ACC112 (cell line): ENCODE measurements around the gene FAM124A.
"Not testable (repeated sequence)": the region's sequence is repeated elsewhere in the genome, so short reads cannot be mapped to it uniquely, and the experiment has no call there.

Experiments used
- H2AFZ ChIP-seq: fragments of 200-600 bp; sonication (generic); one replicate; pipeline ENCODE4 v1.6.0; 2017; ENCODE audit warnings: antibody characterized with exemption, low read length; ENCODE audit not compliant: unreplicated experiment
- H3K27ac ChIP-seq: fragments of 200-600 bp; sonication (generic); 2 replicates; pipeline ENCODE4 v1.5.1; 2014; ENCODE audit warnings: low read depth, mild to moderate bottlenecking, antibody characterized with exemption, low read length, moderate library complexity
- H3K27me3 ChIP-seq: fragments of 200-600 bp; sonication (generic); 2 replicates; pipeline ENCODE4 v1.6.1; 2014; ENCODE audit warnings: mild to moderate bottlenecking, antibody characterized with exemption, low read length, moderate library complexity, mixed read lengths; ENCODE audit not compliant: insufficient read depth
- H3K36me3 ChIP-seq: fragments of 200-600 bp; sonication (generic); 2 replicates; pipeline ENCODE4 v1.6.1; 2016; ENCODE audit warnings: mild to moderate bottlenecking, antibody characterized with exemption, low read length, moderate library complexity, mixed read lengths; ENCODE audit not compliant: insufficient read depth
- H3K4me1 ChIP-seq: fragments of 200-600 bp; sonication (generic); one replicate; pipeline ENCODE4 v1.6.1; 2016; ENCODE audit warnings: low read length, mixed read lengths; ENCODE audit not compliant: insufficient read depth, unreplicated experiment, control insufficient read depth
- H3K4me3 ChIP-seq: fragments of 200-600 bp; sonication (generic); 2 replicates; pipeline ENCODE4 v1.5.1; 2014; ENCODE audit warnings: mild to moderate bottlenecking, low read depth, low read length
- H3K79me2 ChIP-seq: fragments of 200-600 bp; sonication (generic); one replicate; pipeline ENCODE4 v1.6.0; 2016; ENCODE audit warnings: low read length; ENCODE audit not compliant: control insufficient read depth, unreplicated experiment, insufficient read depth

Gene FAM124A

DNA sequence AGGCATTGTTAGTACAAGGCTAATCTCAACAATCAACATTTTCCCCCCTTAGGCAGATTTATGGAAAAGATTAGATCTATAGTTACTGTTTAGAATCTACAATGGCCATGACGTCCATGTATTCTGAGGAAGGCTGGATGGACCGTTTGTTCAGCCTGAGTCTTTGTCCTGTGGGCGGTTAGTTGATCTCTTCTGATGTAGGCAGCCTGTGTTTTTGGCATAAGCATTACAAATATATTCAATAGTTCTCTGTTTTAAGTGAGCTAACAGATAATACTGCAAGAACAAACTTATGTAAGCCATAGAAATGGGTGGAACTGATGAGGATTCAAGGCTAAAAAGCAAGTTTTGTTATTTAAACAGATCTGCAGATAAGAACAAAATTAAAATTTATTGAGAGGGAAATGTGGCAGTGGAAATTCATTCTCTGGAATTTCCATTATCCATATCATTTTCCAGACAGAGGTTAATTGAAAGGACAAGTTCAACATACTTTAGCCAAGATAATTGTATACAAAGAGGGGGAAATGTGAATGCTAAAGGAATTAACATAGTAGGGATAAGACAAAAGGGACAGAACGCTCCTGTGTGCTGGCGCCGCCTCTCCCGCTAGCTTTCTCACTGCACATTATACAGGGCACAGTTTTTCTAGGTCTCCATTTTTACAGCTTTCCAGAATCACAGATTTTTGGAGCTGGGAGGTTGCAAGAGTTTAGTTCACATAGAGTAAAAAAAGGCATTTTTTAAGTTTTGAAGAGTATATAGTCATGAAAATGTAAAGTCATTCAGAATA, 48.6 kb downstream of the FAM124A start:
- no peaks in the 10 kb centered on the region for H3K36me3 ChIP-seq
- H3K4me1 ChIP-seq = peaks cover 26% of the 10 kb centered on the region

DNA sequence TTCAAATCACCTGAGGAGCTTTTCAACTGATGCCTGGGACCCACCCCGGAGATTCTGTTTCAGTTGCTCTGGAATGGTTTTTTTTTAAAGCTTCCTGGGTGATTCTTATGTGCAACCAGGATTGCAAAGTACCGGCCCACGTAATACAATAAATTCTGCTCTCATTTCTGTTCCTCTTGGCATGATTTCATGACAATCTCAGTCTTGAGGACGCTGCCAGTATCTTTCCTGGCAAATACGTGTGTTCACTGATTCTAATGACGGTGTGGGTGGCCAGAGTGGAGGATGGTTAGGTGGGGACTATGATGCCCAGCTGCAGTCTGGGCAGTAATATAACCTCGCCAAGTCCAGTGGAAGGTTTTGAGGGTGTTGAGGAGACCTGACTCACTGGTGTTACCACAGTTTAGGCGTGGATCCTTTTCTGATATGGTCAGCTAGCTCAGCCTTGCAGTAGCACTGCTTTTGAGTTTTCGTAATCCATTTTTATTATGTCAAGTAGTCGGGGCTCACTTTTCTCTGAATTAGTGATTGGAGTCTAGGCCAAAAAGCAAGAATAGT, 49.4 kb downstream of the FAM124A start:
- H3K79me2 ChIP-seq = no peaks in the 10 kb centered on the region
- H3K36me3 ChIP-seq = no peaks in the 10 kb centered on the region
- H2AFZ ChIP-seq = no peak overlapping the region
- H3K27me3 ChIP-seq = no peaks in the 10 kb centered on the region
- no peak overlapping the region for H3K4me3 ChIP-seq
- no peak overlapping the region; the same call in 1 of the 2 replicates for H3K27ac ChIP-seq
- peaks cover 33% of the 10 kb centered on the region for H3K4me1 ChIP-seq

More for the DNA sequence above, 48.6 kb downstream of the FAM124A start:
- no peak overlapping the region for H3K4me3 ChIP-seq
- H3K79me2 ChIP-seq = no peaks in the 10 kb centered on the region
- no peaks in the 10 kb centered on the region for H3K27me3 ChIP-seq
- no peak overlapping the region; the same call in 1 of the 2 replicates for H3K27ac ChIP-seq
- no peak overlapping the region for H2AFZ ChIP-seq

DNA sequence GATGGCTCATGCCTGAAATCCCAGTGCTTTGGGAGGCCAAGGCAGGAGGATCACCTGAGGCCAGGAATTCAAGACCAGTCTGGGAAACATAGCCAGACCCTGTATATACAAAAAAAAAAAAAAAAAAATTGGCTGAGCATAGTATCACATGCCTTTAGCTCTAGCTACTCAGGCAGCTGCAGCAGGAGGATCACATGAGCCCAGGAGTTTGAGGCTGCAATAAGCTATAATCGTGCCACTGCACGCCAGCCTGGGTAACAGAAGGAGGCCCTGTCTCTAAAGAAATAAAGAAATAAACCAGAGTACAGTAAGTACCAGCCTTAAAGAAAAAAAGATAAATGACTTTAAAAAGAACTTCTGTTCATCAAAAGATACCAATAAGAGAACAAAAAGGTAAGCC, 52.9 kb downstream of the FAM124A start:
- H2AFZ ChIP-seq = no peak overlapping the region

DNA sequence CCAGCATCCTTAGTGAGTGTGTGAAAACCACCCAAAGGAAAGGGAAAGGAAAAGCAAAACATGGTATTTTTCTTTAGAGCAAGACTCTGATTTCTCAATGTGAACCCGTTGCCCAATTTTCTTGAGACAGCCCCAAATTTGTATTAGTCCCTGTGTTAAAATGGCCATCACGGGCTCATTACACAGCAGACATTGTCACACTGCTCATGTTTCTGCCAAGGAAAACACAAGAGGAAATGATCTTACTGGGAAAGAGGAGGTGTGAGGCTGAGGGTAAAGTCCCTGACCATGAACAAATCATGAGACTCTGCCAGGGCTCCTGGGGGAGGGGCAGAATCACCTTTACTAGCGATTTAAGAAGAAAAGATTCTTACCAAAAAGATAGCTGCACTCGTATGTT, 54.4 kb downstream of the FAM124A start:
- Histone ChIP-seq H3K36me3 (no peaks in the 10 kb centered on the region), H3K4me1 (peaks cover 10% of the 10 kb centered on the region), H2AFZ (no peak overlapping the region), H3K4me3 (no peak overlapping the region), H3K27me3 (no peaks in the 10 kb centered on the region), H3K79me2 (no peaks in the 10 kb centered on the region), H3K27ac (no peak overlapping the region)

More for the DNA sequence above, 52.9 kb downstream of the FAM124A start:
- Histone ChIP-seq H3K36me3 (no peaks in the 10 kb centered on the region), H3K4me1 (peaks cover 15% of the 10 kb centered on the region), H3K79me2 (no peaks in the 10 kb centered on the region), H3K27ac (no peak overlapping the region), H3K4me3 (no peak overlapping the region), H3K27me3 (no peaks in the 10 kb centered on the region)

DNA sequence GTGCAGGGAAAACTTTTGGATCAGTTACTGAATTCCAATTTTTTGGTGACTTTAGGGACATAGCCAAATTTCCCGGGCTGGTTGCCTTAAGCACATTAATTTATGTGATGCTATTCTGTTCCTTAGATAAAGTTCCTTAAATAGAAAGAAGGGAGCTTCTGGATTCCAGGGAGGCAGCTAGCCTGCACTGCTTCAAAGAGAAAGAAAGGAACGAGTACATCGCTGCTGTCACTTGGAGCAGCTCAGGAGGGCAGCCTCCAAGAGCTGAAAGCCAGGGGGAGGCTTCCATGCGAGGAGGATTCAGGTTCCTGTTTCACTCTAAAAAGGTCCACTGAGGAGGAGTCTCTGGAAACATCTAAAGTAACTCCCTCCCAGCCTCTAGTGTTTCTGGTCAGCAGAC, 55.7 kb downstream of the FAM124A start:
- Histone ChIP-seq H3K27me3 (no peaks in the 10 kb centered on the region), H3K36me3 (no peaks in the 10 kb centered on the region)

DNA sequence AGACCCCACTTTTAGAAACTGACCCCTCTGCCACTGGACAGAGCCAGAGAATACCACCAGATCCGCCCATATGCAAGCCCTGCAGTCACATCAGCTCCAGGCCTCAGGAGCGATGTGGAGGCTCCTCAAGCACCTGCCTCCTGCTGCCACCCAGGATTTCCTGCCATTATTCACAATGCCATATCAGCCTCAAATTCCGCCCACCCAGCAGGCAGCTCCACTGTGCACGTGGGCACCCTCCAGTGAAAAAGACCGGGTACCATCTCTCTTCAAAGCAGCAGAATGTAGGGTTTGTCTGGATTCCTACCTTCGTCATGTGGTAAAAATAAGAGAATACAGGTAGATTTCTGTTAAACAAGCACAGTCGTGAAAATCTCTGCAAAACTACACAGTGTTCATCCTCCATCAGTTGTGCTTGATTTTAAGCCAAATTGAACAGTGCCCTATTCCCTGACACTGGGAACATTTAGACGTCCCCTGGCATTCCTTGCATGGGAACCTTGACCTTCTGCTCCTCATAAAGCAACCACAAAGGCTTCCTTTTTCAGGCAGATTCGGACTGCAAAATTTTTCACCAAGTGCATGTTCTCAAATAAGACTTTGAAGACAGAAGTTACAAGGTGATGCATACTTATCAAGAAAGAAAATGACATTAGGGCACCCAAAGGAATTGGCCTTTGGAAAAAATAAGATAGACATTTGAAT, 56.4 kb downstream of the FAM124A start:
- Histone ChIP-seq H3K4me3 (no peak overlapping the region), H3K79me2 (no peaks in the 10 kb centered on the region), H3K27ac (no peak overlapping the region), H3K36me3 (no peaks in the 10 kb centered on the region), H3K27me3 (no peaks in the 10 kb centered on the region), H3K4me1 (peaks cover 10% of the 10 kb centered on the region), H2AFZ (no peak overlapping the region)

More for the DNA sequence above, 55.7 kb downstream of the FAM124A start:
- Histone ChIP-seq H3K4me3 (no peak overlapping the region), H3K4me1 (peaks cover 10% of the 10 kb centered on the region), H3K79me2 (no peaks in the 10 kb centered on the region), H2AFZ (no peak overlapping the region), H3K27ac (no peak overlapping the region)

DNA sequence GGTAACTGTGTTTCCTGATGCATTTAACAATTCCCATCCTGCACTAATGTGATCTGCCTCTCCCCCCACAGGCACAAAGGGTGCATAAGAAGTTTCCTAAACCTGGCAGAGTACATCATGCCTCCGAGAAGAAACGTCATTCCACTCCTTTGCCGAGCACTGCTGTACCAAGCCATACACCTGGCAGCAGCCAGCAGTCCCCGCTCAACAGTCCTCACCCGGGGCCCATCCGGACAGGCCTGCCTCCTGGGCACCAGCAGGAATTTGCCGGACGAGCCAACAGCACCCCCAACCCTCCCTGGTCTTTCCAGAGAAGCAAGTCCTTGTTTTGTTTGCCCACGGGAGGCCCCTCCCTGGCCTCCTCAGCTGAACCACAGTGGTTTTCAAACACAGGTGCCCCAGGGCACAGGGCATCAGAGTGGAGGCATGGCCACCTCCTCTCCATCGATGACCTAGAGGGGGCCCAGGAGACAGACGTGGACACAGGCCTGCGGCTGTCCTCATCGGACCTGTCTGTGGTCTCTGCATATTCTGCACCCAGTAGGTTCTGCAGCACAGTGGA, 58.3 kb downstream of the FAM124A start:
- Histone ChIP-seq H3K4me3 (no peak overlapping the region), H3K27ac (no peak overlapping the region), H2AFZ (no peak overlapping the region), H3K36me3 (no peaks in the 10 kb centered on the region), H3K27me3 (no peaks in the 10 kb centered on the region), H3K79me2 (no peaks in the 10 kb centered on the region), H3K4me1 (peaks cover 10% of the 10 kb centered on the region)

DNA sequence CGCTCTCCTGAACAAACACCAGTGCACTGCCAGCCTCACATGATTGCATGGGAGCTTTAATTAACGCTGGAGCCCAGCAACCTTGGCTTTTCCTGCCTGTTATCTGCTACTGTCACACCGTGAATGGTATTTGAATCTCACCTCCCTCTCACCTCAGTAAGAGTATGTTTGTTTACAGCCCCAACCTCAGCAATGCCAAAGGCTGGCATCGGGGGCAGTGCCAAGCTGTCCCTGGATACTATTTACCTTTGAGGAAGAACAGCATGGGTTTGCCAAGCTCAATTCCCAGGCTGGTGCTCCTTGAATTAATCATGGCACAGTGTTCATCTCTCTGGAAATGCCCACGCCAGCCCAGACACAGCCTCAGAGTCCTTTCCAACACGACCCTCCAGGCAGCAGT, 60.1 kb downstream of the FAM124A start:
- no peak overlapping the region for H3K27ac ChIP-seq
- no peak overlapping the region for H3K4me3 ChIP-seq
- no peaks in the 10 kb centered on the region for H3K4me1 ChIP-seq
- no peaks in the 10 kb centered on the region for H3K36me3 ChIP-seq
- no peaks in the 10 kb centered on the region for H3K27me3 ChIP-seq
- no peak overlapping the region for H2AFZ ChIP-seq
- H3K79me2 ChIP-seq = no peaks in the 10 kb centered on the region

DNA sequence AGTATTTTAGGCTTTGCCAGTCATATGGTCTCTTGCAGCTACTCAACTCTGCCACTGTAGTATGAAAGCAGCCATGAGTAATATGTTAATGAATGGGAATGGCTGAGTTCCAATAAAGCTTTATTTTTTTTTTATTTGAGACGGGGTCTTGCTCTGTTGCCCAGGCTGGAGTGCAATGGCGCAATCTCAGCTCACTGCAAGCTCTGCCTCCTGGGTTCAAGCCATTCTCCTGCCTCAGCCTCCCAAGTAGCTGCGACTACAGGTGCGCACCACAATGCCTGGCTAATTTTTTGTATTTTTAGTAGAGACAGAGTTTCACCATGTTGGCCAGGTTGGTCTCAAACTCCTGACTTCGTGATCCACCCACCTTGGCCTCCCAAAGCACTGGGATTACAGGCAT, 60.7 kb downstream of the FAM124A start:
- not testable (repeated sequence) for H3K27ac ChIP-seq, H3K79me2 ChIP-seq, H3K36me3 ChIP-seq, H3K27me3 ChIP-seq, H3K4me3 ChIP-seq, H3K4me1 ChIP-seq, H2AFZ ChIP-seq

DNA sequence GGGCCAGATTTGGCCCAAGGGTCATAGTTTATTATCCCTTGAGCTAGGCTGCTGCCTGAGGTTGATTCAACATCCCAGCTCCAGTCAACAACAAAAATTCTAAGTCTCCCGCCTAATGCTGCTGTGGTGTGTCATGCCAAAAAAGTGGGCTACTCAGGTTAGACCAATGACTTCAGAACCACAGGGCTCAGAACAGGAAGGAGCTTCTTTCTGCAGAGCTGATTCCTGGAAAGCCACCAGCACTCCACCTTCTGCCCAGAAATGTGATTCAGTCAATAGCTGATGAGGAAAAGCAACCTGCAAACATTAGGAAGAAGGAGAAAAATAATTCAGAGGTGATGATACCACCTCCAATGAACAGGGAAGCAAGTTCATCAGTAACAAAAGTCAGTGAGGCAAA, 61.2 kb downstream of the FAM124A start:
- H3K36me3 ChIP-seq = no peaks in the 10 kb centered on the region
- no peaks in the 10 kb centered on the region for H3K27me3 ChIP-seq
- H2AFZ ChIP-seq = no peak overlapping the region
- no peaks in the 10 kb centered on the region for H3K79me2 ChIP-seq
- no peak overlapping the region for H3K27ac ChIP-seq
- H3K4me1 ChIP-seq = no peaks in the 10 kb centered on the region
- H3K4me3 ChIP-seq = no peak overlapping the region
